Measurements from ENCODE around the gene MAPKBP1. TPM values are rescaled to one million over a fixed set of nuclear protein-coding genes. Genes with fewer than 3 reads are reported as not detected.

MAPKBP1 gene
- total RNA-seq, 4 donors from 2014 or later = 22.1 to 54.6 (median 36.6) TPM

DNA sequence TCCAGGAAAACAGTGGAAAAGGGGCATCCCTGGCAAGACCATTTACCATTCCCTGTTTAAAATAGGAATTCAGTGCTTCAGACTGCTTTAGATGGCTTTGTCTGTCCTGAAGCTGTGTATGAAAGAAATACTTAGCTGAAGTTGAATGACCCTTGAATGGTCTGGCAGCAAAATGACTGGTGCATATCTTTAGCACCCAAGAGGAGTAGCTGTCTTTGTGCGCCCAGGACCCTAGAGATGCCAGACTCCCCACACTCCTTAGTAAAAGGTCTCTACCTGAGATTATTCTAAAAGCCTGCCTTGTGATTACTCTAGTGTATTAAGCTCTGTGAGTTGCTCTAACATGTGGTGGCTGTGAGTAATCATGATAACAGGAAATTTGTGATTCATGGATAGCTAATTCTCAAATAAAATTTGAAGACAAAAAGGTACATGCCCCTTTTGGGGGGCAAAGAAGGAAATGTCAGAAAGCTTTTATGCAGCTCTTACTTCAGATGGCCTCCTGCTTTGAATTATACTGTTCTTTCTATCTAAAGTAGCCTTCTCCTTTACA is 3.2 kb downstream of the MAPKBP1 start:
- Histone ChIP-seq H3K27me3 (no peaks in the 10 kb centered on the region), H3K4me1 (peaks cover 0 to 59% (median 24%) of the 10 kb centered on the region in 4 donors), H3K36me3 (no peaks in the 10 kb centered on the region), H3K4me3 (peak overlapping the region in 1 of 4 donors; percentile 1), H3K27ac (peak overlapping the region in 2 of 4 donors; percentile 29 to 51), H3K9me3 (no peaks in the 10 kb centered on the region)
- WGBS, 2 donors = 75 to 80% methylated on average over 1 of the region's 1 CpG
- no peak for TF ChIP-seq EP300 (IDR thresholded peaks at IDR 0.05)
- TF ChIP-seq POLR2A (IDR thresholded peaks at IDR 0.05) = no peak
- TF ChIP-seq, protein P1, sequence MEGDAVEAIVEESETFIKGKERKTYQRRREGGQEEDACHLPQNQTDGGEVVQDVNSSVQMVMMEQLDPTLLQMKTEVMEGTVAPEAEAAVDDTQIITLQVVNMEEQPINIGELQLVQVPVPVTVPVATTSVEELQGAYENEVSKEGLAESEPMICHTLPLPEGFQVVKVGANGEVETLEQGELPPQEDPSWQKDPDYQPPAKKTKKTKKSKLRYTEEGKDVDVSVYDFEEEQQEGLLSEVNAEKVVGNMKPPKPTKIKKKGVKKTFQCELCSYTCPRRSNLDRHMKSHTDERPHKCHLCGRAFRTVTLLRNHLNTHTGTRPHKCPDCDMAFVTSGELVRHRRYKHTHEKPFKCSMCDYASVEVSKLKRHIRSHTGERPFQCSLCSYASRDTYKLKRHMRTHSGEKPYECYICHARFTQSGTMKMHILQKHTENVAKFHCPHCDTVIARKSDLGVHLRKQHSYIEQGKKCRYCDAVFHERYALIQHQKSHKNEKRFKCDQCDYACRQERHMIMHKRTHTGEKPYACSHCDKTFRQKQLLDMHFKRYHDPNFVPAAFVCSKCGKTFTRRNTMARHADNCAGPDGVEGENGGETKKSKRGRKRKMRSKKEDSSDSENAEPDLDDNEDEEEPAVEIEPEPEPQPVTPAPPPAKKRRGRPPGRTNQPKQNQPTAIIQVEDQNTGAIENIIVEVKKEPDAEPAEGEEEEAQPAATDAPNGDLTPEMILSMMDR (IDR thresholded peaks at IDR 0.05) = no peak
- no peak for DNase-seq (ENCODE audit: low spot score in 2 of 2)

DNA sequence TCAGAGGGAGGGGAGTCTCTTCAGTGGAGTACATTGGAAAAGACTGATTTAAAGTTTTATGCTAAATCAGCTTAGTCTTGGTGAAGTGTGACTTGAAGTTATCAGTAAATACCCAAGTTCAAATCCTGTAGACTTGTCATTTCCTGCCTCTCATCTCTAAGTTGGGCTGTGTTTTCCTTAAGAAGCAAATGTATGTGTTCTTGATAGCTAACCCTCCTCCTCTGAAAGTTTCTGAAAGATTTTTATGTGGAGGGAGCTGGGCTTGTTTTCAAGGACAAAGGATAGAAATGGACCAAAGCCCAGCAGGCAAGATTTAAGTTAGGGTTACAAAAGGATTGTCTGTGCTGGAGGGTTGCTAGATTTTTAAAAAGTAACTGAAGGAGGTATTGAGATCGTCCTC is 4.2 kb downstream of the MAPKBP1 start:
- H3K27ac ChIP-seq = peak overlapping the region in 2 of 4 donors; percentile 47 to 51
- 44% methylated on average over 1 of the region's 1 CpG for WGBS, 2 donors

DNA sequence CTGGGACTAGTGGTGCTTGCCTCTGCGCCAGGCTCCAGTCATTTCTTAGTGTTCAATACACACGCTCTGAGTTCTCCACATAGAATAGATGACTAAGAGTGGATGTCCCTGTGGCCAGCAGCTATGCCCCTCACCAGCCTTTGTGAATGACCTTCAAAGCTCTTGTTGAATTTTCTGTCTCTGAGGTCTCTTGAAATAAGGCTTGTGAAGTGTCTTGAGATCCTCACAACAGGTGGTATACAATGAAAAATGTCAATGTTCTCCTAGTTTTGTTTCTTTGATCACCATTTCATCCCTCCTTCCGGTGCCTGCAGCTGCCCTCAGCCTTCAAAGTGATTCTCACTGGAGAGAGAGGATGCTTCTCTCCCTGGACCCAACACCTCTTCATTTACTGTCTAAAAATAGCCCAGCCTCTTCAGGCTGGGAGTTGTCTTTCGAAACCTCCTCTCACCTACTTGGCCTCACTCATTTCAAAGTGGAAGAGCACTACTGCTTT is 5.4 kb downstream of the MAPKBP1 start:
- Histone ChIP-seq H3K36me3 (no peaks in the 10 kb centered on the region), H3K9me3 (no peaks in the 10 kb centered on the region), H3K27ac (peak overlapping the region in 2 of 4 donors; percentile 10 to 65), H3K4me1 (peaks cover 0 to 45% (median 21%) of the 10 kb centered on the region in 4 donors), H3K27me3 (no peaks in the 10 kb centered on the region), H3K4me3 (no peak overlapping the region)
- TF ChIP-seq POLR2A (IDR thresholded peaks at IDR 0.05) = no peak
- TF ChIP-seq, protein P1 (IDR thresholded peaks at IDR 0.05) = no peak
- TF ChIP-seq EP300 (IDR thresholded peaks at IDR 0.05) = no peak
- DNase-seq (ENCODE audit: low spot score in 2 of 2) = no peak
- 83% methylated on average over 4 of the region's 4 CpGs for WGBS, 2 donors

More for the DNA sequence above, 4.2 kb downstream of the MAPKBP1 start:
- TF ChIP-seq EP300 (IDR thresholded peaks at IDR 0.05) (no peak), POLR2A (IDR thresholded peaks at IDR 0.05) (no peak)
- TF ChIP-seq, protein P1 (IDR thresholded peaks at IDR 0.05) = no peak
- H3K4me3 ChIP-seq = no peak overlapping the region
- no peak for DNase-seq (ENCODE audit: low spot score in 2 of 2)
- H3K9me3 ChIP-seq = no peaks in the 10 kb centered on the region
- H3K4me1 ChIP-seq = peaks cover 0 to 49% (median 23%) of the 10 kb centered on the region in 4 donors
- H3K36me3 ChIP-seq = no peaks in the 10 kb centered on the region
- H3K27me3 ChIP-seq = no peaks in the 10 kb centered on the region

DNA sequence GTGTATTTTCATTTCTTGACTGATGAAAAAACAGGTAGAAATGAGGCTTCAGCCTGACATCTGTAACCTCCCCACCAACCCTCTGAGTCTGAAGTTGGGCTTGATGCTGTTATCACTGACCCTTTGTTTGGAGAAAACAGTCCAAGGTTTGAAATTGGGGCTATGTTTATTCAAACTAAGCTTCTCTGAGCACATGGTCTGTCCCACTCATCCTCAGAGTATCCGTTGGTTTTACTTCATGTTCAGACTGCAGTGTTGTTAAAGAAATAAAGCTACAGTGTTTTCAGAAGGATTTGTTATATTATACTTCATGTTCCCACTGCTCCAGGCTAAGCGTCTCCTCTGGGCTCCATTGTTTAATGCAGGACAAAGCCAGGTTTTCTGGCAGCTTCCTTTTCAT is 6.0 kb downstream of the MAPKBP1 start:
- Histone ChIP-seq H3K27ac (peak overlapping the region in 2 of 4 donors; percentile 10 to 65), H3K27me3 (no peaks in the 10 kb centered on the region), H3K4me1 (peaks cover 0 to 43% (median 16%) of the 10 kb centered on the region in 4 donors), H3K9me3 (no peaks in the 10 kb centered on the region), H3K4me3 (no peak overlapping the region), H3K36me3 (no peaks in the 10 kb centered on the region)
- DNase-seq (ENCODE audit: low spot score in 2 of 2) = no peak
- 27 to 38% methylated on average over 2 of the region's 2 CpGs for WGBS, 2 donors
- TF ChIP-seq, protein P1 (IDR thresholded peaks at IDR 0.05) = no peak
- TF ChIP-seq EP300 (IDR thresholded peaks at IDR 0.05) = no peak
- no peak for TF ChIP-seq POLR2A (IDR thresholded peaks at IDR 0.05)

DNA sequence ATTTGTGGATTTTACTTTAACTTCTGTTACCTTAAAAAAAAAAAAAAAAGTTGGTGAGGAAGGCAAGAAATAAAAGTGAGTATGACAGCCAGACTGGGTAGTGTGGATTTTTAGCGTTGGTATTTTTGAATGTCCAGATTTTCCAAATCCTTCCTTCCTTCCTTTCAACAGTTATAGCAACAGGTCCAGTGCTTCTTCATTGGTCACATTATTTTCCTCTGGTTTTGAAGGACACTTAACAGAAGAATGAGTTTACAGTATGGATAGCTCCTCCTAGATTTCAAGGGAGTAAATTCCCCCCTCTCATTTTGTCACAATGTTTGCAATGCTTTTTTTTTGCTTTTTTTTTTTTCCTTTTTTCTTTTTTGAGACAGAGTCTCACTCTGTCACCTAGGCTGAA is 6.4 kb downstream of the MAPKBP1 start:
- Histone ChIP-seq H3K9me3 (no peaks in the 10 kb centered on the region), H3K4me3 (no peak overlapping the region), H3K36me3 (no peaks in the 10 kb centered on the region), H3K27ac (peak overlapping the region in 1 of 4 donors; percentile 56), H3K4me1 (peaks cover 0 to 38% (median 12%) of the 10 kb centered on the region in 4 donors), H3K27me3 (no peaks in the 10 kb centered on the region)
- TF ChIP-seq EP300 (IDR thresholded peaks at IDR 0.05) (no peak), POLR2A (IDR thresholded peaks at IDR 0.05) (no peak)
- TF ChIP-seq, protein P1 (IDR thresholded peaks at IDR 0.05) = no peak
- 29 to 55% methylated on average over 1 of the region's 1 CpG for WGBS, 2 donors
- DNase-seq (ENCODE audit: low spot score in 2 of 2) = no peak
